GM21825 (cell line): Measurements from ENCODE around the gene ARL2BP.
"Not testable (repeated sequence)": the region's sequence is repeated elsewhere in the genome, so short reads cannot be mapped to it uniquely, and the experiment has no call there.

Experiments used
- ATAC-seq: cut with Tn5 transposase; IDR thresholded peaks from one replicate; pipeline ENCODE4 v1.9.1; 2021; ENCODE audit warnings: mild to moderate bottlenecking, moderate library complexity; ENCODE audit not compliant: unreplicated experiment

Gene ARL2BP

DNA sequence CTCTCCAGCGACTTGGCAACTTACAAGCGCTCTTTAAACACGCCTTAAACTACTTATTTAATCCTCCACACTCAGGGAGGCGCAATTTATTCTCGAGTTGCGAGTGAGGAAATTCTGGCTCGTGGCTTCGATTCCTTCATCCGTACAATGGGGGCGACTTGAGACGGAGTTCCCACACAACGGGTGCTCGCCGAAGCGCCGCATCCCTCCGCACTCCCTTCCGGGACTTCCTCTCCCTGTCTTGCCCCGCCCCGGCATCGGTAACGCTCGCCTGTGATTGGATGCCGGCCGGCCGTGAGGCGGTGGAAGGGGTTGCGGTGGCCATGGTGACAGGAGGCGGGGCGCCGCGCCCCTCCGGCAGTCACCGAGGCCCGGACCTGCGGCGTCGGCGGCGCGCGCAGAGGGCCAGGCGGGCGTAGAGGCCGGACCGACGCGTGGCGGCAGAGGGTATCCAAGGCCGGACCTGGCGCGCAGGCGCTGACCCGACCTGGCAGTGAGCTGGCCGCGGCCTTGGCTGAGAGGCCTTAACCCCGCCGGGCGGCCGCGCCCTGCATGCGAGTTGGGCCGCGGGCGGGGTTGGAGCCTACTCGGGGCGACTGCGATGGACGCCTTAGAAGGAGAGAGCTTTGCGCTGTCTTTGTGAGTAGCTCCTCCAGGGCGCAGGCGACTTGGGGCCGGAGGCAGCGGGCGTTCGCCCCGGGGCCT lies at the start of gene ARL2BP:
Gene ARL2BP (plus strand): TSS at position 493 of the 705 bp plus-strand sequence. CDS start 109 bp downstream, at position 602.
- ATAC-seq: peak; percentile 96

DNA sequence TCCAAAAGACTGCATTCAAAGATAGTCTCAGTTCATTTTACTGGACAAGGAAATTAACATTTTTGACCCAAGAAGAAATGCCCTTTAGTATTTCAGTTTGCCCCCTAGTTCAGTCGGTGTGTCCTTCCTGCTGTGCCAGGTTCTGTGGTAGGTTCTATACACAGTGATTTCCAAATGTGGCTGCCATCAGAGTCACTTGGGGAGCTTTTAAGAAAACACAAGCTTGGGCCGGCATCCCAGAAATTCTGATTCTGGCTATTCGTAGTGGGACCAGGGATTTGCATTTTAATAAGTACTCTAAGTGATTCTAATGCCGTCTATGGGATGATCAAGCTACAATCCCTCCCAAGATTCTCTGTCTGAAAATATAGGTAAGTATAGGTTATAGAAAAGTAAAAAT lies 48.8 kb upstream of the ARL2BP start:
- no peak for ATAC-seq

DNA sequence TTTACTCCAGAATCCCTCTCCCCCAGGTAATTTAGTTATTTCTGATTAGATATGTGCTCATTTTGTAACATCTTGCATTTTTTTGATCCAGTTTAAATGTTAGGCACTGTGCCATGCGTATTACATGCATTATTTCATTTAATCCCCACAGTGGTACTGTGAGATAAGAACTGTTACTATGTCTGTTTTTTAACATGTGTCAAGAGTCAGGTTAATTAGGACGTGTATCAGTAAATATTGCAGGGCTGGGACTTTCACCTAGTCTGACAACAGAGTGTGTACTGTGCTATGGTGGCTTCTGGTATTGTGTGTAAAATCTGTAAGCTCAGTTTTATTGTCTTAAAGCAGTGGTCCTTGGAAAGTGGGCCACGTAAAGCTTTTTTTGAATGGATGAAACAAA lies 48.3 kb upstream of the ARL2BP start:
- no peak for ATAC-seq

DNA sequence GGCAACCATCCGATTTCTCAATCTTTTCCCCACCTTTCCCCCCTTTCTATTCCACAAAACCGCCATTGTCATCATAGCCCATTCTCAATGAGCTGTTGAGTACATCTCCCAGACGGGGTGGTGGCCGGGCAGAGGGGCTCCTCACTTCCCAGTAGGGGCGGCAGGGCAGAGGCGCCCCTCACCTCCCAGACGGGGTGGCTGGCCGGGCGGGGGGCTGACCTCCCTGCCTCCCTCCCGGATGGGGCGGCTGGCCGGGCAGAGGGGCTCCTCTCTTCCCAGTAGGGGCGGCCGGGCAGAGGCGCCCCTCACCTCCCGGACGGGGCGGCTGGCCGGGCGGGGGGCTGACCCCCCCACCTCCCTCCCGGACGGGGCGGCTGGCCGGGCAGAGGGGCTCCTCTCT lies 44.7 kb upstream of the ARL2BP start:
- not testable (repeated sequence) for ATAC-seq

DNA sequence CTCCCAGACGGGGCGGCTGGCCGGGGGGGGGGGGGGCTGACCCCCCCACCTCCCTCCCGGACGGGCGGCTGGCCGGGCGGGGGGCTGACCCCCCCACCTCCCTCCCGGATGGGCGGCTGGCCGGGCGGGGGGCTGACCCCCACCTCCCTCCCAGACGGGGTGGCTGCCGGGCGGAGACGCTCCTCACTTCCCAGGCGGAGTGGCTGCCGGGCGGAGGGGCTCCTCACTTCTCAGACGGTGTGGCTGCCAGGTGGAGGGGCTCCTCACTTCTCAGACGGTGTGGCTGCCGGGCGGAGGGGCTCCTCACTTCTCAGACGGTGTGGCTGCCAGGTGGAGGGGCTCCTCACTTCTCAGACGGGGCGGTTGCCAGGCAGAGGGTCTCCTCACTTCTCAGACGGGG lies 44.1 kb upstream of the ARL2BP start:
- ATAC-seq: not testable (repeated sequence)

DNA sequence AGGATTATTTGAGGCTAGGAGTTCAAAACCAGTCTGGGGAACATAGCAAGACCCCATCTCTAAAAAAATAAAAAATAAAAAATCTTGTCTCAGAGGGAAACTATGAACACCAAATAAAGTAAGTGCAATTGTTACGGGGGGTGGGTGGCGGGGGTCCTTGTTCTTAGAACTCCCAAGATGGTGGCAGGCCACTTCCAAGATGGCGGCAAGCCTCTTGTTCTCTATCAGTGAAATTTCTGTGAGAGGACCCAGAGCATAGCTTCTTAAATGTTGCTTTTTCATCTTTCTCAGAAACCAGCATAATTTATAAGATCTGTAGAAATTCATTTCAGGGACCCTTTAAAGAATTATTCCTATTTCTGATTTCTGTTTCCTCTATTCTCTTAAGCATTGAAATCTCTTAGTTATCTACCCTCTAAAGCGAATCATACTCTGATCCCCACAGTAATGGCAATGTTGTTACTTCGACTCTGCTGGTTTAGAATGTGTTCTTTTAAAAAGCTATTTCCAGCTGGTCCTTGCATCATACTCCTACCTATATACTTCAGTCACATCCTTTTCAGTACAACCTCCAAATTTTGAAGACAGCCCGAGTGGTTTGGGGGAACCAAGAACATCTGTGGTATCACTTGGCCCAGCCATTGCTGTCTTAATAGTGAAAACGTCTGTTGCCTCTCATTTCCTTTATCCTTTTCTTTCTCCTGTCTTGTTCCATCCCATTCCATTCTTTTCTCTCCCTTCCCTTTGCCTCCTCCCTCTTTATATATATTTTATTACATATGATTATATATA lies 42.8 kb upstream of the ARL2BP start:
- no peak for ATAC-seq

DNA sequence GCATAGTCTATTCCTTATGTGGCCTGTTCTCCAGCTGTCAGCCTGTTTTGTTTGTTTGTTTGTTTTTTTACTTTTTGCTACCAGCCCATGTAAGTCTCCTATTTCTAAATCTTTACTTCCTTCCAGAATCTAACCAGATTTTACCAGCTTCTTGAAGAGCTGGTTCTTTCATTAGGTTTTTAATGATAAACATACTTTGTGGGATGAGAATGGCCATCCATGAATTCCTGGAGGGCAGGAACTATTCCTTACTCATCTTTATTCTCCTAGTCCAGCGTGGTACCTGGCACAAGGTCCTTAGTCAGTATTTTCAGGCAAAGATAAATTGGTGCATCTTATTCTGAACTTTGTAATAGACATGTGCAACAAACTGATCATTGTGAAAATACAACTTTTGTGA lies 41.6 kb upstream of the ARL2BP start:
- ATAC-seq: no peak

DNA sequence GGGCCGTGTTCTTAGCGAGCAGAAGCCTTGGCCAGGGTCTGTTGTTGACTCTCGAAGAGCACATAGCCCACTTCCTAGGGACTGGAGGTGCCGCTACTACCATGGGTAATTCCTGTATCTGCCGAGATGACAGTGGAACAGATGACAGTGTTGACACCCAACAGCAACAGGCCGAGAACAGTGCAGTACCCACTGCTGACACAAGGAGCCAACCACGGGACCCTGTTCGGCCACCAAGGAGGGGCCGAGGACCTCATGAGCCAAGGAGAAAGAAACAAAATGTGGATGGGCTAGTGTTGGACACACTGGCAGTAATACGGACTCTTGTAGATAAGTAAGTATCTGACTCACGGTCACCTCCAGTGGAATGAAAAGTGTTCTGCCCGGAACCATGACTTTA lies 40.4 kb upstream of the ARL2BP start:
- ATAC-seq: no peak

DNA sequence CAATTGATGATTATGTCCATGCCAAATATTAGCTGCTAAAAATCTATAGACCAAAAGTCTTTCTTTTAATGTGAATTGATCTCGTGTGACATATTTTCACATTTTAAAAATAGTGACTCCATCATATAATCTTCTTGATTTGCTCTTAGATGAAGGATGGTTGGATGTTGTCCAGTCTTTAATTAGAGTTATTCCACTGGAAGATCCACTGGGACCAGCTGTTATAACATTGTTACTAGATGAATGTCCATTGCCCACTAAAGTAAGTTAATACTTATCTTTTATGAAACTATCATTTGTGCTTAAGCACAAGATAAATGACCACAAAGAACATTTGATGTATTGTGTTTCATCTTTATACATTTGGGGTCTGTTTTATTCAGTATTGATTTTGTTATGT lies 36.1 kb upstream of the ARL2BP start:
- ATAC-seq: no peak

DNA sequence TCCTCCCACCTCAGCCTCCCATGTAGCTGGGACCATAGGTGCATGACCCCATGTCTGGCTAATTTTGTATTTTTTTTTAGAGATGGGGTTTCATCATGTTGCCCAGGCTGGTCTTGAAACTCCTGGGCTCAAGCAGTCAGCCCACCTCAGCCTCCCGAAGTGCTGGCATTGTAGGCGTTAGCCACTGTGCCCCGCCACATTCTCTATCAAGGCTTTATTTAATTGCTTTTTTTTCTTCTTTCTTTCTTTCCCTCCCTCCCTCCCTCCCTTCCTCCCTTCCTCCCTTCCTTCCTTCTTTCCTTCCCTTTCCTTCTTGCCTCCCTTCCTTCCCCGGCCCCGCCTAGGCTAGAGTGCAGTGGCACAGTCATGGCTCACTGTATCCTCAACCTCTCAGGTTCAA lies 35.3 kb upstream of the ARL2BP start:
- no peak for ATAC-seq

DNA sequence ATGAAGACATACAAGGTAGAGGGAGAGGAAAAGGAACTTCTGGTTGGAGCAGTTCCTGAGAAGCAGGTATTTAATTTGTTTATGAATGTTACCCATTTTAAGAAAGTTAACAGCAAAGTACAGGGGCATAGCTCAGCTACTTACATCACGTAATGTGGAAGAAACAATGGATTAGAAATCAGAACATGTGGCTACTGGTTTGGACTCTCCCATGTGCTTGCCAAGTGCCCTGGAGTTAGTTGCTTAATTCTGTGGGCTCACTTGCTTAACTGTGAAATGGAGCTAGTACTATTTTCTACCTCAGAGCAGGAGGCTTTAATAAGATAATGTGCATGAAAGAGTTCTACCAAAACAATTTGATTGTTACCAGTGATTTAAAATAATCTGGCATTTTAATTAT lies 31.6 kb upstream of the ARL2BP start:
- ATAC-seq: no peak

DNA sequence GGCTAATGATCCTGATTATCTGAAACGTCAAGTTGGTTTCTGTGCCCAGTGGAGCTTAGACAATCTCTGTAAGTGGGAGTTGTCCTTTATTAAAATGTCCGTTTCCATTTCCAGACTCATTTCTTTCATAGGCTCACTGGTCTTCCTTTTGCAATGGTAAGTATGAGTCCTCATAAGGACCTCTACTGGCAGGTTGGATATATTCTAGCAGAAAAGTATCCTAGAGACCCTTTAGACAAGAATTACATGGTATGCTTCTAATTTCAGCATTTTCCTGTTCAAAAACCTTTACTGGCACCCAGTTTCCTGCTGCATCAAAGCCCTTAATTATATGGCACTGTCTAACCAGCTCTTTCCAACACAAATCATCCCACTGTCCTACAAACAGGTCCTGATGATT lies 28.1 kb upstream of the ARL2BP start:
- no peak for ATAC-seq

DNA sequence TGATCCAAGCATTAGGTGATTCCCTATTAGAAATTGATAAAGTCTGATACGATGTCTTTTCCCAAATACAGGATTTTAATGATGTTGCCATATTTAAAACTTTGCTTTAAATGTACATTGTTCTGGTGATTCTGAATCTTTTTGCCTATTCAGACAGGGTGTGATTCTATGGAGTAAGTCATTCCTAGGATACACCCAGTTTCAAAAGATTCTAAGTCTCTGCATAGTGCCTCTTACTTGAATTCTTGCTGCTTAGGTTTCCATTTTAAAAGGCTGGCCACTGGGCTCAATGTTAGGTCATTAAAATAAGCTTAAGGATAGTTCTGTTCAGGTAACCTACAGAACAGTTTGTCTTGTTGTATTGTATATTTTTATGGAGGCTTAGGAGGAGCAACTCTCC lies 22.0 kb upstream of the ARL2BP start:
- no peak for ATAC-seq

DNA sequence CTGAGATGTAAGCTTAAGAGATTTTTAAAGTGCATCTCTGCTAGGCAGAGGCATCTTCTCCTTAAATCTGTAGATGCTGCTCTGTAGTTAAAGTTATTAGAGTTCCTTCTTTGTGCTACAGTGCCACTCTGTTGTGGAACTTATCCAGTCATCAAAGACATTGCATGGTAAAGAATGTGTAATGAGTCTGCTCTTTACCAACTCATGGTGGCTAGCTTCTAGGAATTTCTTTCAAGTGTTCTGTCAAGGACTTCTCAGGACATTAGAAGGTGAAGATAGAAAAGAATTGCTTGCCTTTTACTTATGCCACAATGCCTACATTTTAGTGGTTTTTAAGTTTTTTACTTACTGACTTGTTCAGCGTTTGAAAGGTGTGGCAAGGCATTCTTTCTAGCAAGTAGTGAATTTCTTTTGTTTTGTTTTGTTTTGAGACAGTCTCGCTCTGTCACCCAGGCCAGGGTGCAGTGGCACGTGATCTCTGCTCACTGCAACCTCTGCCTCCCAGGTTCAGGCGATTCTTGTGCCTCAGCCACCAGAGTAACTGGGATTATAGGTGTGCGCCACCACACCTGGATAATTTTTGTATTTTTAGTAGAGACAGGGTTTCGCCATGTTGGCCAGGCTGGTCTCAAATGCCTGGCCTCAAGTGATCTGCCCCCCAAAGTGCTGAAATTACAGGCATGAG lies 20.3 kb upstream of the ARL2BP start:
- ATAC-seq: no peak

DNA sequence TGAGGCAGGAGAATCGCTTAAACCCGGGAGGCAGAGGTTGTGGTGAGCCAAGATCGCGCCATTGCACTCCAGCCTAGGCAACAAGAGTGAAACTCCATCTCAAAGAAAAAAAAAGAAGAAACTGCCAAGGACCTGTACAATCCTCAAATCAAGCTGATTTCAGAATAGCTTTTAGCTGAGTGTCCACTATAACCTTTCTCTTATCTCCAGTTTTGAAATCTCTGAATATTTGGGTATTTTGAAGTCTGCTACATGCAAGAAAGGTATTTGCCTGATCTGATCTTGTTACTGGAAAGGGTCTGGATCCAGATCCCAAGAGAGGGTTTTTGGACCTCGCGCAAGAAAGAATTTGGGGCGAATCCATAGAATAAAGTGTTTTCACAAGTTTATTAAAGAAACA lies 19.1 kb upstream of the ARL2BP start:
- no peak for ATAC-seq

DNA sequence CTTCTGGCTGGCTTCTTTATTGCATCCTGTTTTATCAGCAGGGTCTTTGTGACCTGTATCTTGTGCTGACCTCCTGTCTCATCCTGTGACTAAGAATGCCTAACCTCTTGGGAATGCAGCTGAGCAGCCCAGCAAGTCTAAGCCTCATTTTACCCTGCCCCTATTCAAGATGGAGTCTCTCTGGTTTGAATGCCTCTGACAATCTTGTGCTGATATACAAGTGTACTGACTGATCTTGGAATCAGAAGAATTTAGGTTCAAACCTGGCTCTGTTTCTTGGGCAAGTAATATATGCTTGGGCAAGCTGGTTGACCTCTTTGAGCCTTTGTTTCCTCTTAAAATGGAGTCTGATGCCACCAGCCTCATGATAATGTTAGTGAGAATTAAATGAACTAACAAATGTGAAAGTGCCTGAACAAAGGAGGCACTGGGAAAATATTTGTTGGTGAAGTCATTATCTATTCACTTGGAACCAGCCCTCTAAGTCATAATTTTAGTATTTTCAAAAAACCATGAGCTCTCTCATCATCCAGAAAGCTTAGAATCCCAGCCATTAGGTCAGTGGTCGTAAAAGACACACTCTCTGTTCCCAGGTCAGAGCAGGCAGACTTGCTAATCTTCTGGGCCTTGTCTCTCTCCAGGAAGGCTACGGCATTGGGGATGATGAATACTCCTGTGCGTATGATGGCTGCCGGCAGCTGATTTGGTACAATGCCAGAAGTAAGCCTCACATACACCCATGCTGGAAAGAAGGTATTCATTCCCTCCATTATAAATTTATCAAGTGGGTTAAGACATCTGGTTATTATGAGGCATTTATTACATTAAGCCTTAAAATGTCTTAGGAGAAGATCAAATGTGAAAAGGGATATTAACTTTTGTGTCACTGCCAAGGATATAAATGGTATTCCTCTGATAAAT lies 18.1 kb upstream of the ARL2BP start:
- ATAC-seq: no peak

DNA sequence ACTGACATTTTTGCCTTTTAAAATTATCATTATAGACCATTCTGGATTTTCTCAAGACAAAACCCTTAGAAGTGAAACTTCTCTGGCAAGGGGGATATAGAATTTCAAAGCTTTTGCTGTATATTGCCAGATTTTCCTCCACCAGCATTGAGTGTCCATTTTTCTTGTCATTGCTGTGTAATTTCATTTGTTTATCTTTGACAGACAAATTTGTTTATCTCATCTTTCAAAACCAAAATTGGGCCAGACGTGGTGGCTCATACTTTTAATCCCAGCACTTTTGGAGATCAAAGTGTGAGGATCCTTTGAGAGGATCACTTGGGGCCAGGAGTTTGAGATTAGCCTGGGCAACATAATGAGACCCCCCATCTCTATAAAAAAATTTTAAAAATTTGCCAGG lies 16.0 kb upstream of the ARL2BP start:
- ATAC-seq: no peak

DNA sequence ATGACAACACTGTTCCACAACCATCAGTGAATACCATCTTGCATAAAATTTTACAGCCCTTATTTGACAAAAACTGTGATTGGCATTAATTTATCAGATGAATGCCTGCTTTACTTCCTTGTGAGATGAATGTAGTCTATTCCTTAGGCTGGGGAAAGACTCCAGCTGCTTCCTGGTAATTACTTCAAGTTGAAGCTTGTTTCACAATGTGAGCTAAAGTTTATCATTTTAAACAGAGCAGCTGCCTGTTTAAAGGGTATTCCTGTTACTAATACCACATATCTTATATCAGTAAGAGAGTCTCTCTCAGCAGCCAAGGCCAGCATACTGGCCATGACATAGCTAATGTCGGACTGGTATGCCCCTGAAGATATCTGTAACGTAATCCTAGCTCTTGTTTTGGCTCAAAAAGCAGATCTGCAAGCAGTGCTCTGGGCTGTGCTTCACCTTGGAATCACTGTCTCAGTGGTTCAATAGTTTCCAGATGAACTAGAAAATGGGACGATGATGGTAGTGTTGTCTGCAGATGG lies 13.2 kb upstream of the ARL2BP start:
- ATAC-seq: no peak

DNA sequence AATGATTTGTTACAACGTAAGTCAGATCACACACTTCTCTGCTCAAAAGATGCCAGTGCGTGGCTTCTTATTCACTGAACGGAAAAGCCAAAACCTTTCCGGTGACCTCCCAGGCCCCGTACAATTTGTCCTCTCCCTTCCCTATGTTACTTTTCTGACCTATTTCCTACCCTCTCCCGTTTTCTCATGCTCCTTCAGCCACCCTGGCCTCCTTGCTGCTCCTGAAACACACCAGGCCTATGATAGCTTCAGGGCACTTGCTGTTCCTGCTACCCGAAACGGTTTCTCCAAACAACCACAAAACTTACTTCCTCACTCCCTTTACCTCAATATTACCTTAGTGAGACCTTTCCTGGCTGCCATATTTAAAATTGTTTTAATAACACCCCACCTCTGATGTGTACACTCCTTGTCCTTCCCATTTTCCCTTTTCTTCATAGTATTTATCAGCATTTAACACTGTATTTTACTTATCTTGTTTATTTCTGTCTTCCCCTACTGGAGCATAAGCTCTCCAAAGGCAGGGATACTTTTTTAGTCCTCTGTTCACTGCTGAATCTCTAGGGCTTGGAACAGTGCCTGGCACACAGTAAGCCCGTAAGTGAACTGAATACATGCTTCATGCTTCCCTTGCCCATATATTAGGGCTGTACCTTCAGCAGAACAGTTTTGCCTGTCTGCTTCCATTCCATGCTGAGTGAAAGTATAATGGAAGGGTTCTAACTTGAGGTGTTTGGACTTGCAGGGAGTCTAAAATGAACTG lies 10.9 kb upstream of the ARL2BP start:
- no peak for ATAC-seq

DNA sequence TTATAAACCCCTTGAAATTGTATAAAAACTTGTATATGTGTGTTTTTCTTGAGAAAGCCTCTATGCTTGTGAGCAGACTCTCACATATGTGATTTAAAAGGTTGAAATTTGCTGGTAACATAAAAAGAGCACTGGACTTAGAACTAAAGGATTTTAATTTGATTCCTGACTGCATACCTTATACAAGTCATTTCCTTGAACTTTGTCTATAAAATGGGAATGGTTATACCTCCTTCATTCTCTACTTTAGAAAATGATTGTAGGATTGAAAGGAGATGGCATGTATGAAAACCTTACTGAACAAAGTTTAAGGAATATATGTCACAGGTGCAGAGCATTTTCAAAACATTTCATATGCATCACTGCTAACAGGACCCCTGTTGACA lies 10.4 kb upstream of the ARL2BP start:
- ATAC-seq: no peak
